Right kidney (tissue), 1 donor: Measurements from ENCODE around the gene NTRK1.

Experiments
- DNase-seq: peaks from one replicate; pipeline ENCODE4 v3.0.0-alpha.2; 2016

The NTRK1 gene

GRCh38 chr1:156838972-156839371 lies 21.7 kb upstream of the NTRK1 start:
- DNase-seq = no peak

- no peak for DNase-seq
Observed at GRCh38 chr1:156839426-156840109, 21.1 kb upstream of the NTRK1 start.

GRCh38 chr1:156840186-156840897 lies 20.3 kb upstream of the NTRK1 start:
- DNase-seq = no peak

GRCh38 chr1:156840898-156841279 lies 19.8 kb upstream of the NTRK1 start:
- no peak for DNase-seq

- no peak for DNase-seq
Observed at GRCh38 chr1:156841295-156841855, 19.3 kb upstream of the NTRK1 start.

- no peak for DNase-seq
Observed at GRCh38 chr1:156842618-156843300, 17.9 kb upstream of the NTRK1 start.

GRCh38 chr1:156844102-156844501 lies 16.6 kb upstream of the NTRK1 start:
- no peak for DNase-seq

- no peak for DNase-seq
Observed at GRCh38 chr1:156844638-156845037, 16.0 kb upstream of the NTRK1 start.

GRCh38 chr1:156845055-156845952 lies 15.4 kb upstream of the NTRK1 start:
- DNase-seq = no peak

GRCh38 chr1:156845953-156846545 lies 14.6 kb upstream of the NTRK1 start:
- DNase-seq = no peak

- DNase-seq = no peak
Observed at GRCh38 chr1:156846643-156847042, 14.0 kb upstream of the NTRK1 start.

- DNase-seq = no peak
Observed at GRCh38 chr1:156847591-156848460, 12.8 kb upstream of the NTRK1 start.

- no peak for DNase-seq
Observed at GRCh38 chr1:156848461-156849150, 12.1 kb upstream of the NTRK1 start.

GRCh38 chr1:156849151-156849496 lies 11.5 kb upstream of the NTRK1 start:
- no peak for DNase-seq

GRCh38 chr1:156851779-156852417 lies 8.8 kb upstream of the NTRK1 start:
- DNase-seq = no peak

GRCh38 chr1:156852418-156852874 lies 8.2 kb upstream of the NTRK1 start:
- peak; percentile 66 for DNase-seq

- no peak for DNase-seq
Observed at GRCh38 chr1:156853761-156854160, 6.9 kb upstream of the NTRK1 start.

- DNase-seq = no peak
Observed at GRCh38 chr1:156854634-156855033, 6.0 kb upstream of the NTRK1 start.

- no peak for DNase-seq
Observed at GRCh38 chr1:156856282-156856785, 4.3 kb upstream of the NTRK1 start.
